Measurements from ENCODE around the gene CDK19.

DNA sequence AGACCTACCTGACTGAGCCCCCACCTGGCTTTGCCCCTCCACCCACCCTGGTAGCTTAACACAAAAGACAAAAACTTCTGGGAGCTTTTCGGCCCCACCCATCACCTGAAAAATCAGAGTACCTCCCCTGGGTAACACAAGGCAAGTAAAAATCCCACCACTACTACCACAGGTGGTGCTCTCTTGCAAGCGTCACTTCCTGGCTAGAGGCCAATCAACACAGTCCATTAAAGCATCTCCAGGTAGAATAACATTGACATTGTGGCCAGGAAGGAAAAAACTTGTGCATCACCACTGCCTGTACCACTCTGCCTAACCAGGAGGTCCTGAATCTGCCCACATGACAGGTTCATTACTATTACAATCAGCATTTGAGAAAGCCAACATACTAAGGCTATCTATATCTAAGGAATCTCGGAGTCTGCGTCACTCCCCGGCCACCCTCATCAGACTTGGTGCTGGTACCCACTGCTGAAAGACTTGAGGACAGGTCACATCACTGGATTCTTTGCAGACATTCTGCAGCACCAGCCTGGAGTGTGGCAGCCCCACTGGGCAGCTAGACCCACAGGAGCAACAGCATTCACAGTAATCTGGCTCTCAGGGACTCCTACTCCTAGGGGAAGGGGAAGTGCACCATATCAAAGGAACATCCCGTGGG lies 125.9 kb downstream of the CDK19 start:
- TF ChIP-seq POLR2A (IDR thresholded peaks at IDR 0.05; ENCODE audit: insufficient read depth in 1 of 2, low read depth in 2 of 2, low read length in 2 of 2) (no peak), TAF1 (CRISPR knock-in tag; IDR thresholded peaks at IDR 0.05) (no peak), ZNF160 (CRISPR knock-in tag; IDR thresholded peaks at IDR 0.05) (no peak), ZNF292 (CRISPR knock-in tag; IDR thresholded peaks at IDR 0.05; ENCODE audit: borderline replicate concordance, low read depth) (no peak), ZNF430 (CRISPR knock-in tag; IDR thresholded peaks at IDR 0.05) (no peak), CREM (IDR thresholded peaks at IDR 0.05) (no peak), CREM (CRISPR knock-in tag; IDR thresholded peaks at IDR 0.05) (no peak)
- TF ChIP-seq, protein P1, sequence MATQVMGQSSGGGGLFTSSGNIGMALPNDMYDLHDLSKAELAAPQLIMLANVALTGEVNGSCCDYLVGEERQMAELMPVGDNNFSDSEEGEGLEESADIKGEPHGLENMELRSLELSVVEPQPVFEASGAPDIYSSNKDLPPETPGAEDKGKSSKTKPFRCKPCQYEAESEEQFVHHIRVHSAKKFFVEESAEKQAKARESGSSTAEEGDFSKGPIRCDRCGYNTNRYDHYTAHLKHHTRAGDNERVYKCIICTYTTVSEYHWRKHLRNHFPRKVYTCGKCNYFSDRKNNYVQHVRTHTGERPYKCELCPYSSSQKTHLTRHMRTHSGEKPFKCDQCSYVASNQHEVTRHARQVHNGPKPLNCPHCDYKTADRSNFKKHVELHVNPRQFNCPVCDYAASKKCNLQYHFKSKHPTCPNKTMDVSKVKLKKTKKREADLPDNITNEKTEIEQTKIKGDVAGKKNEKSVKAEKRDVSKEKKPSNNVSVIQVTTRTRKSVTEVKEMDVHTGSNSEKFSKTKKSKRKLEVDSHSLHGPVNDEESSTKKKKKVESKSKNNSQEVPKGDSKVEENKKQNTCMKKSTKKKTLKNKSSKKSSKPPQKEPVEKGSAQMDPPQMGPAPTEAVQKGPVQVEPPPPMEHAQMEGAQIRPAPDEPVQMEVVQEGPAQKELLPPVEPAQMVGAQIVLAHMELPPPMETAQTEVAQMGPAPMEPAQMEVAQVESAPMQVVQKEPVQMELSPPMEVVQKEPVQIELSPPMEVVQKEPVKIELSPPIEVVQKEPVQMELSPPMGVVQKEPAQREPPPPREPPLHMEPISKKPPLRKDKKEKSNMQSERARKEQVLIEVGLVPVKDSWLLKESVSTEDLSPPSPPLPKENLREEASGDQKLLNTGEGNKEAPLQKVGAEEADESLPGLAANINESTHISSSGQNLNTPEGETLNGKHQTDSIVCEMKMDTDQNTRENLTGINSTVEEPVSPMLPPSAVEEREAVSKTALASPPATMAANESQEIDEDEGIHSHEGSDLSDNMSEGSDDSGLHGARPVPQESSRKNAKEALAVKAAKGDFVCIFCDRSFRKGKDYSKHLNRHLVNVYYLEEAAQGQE (IDR thresholded peaks at IDR 0.05; ENCODE audit: borderline replicate concordance in 1 of 2, low read depth in 1 of 2, low read length in 2 of 2): no peak
- TF ChIP-seq, protein P2, sequence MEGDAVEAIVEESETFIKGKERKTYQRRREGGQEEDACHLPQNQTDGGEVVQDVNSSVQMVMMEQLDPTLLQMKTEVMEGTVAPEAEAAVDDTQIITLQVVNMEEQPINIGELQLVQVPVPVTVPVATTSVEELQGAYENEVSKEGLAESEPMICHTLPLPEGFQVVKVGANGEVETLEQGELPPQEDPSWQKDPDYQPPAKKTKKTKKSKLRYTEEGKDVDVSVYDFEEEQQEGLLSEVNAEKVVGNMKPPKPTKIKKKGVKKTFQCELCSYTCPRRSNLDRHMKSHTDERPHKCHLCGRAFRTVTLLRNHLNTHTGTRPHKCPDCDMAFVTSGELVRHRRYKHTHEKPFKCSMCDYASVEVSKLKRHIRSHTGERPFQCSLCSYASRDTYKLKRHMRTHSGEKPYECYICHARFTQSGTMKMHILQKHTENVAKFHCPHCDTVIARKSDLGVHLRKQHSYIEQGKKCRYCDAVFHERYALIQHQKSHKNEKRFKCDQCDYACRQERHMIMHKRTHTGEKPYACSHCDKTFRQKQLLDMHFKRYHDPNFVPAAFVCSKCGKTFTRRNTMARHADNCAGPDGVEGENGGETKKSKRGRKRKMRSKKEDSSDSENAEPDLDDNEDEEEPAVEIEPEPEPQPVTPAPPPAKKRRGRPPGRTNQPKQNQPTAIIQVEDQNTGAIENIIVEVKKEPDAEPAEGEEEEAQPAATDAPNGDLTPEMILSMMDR (CRISPR knock-in tag; IDR thresholded peaks at IDR 0.05): no peak

All from HepG2 (cell line).